Measurements from ENCODE around the gene DIPK1A.
A peak's percentile ranks its signal among the peaks of the same experiment; 100 is the strongest.

DIPK1A gene

DNA sequence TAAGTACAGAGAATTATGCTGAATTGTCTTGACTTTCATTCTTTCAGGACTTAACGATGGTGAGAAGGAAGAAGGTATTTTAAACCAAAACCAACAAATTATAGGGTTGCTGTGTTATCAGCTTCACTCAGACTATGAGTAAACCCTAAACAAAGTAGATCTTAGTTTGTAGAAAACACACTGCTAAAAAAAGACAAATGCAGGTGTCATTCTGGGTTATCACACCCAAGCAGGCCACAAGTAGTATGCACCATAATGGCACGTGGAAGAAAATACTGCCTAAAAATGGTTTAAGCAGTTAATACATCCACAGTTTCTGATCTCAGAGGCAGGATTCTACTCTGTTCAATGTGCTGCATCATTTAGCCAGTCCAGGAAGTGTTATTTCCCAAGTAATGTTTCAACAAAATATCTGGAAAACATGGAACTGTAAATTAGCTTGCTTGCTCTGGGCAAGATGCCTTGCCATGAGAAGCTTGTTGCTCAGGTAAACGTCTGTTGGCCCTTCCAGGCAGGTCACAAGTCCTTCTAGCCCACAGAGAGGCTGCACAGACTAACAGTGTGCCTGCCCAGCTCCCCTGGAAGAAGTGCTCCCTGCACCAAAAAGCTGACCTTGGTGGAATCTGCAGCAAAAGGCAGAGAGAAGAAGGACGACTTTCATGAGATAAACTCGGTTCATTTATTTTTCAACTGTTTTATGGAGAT is 4.1 kb downstream of the DIPK1A start:
- no peak overlapping the region for H3K4me3 ChIP-seq (ENCODE audit: low read depth, low read length)
- no peak for DNase-seq (ENCODE audit: low read depth)

DNA sequence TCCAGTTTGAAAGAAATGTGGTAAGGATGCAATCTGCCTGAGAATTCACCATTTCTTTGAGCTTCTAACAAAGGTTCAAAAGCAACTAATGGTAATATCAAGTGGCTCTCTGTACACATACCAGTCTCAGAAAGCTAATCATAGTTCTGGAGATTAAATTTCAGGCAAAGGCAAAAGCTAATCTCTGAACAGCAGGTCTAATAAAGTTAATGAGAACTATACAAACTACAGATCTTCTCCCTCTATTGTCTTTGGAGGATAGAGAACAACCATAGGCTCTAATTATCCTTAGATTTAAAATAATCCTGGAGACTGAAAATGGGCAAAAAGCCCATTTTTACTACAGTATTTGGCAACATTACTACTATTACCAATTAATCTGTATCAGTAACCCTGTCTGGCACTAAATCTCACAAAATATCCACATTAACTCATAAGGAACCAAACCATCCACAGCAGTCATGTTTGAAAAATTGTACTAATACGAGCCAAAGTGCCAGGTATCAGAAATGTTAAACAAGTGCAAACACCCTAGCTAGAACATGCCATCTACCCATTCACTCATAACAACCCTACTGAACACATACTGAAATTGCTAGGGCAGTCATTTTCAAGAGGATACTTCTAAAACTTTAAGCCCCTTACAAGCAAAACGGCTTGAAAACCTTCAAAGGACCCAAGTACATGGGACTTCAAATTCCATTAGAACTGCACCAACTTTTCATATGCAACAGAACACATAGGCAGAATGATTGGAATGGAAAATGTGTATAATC is 4.8 kb downstream of the DIPK1A start:
- DNase-seq (ENCODE audit: low read depth) = no peak
- no peak overlapping the region for H3K4me3 ChIP-seq (ENCODE audit: low read depth, low read length)

DNA sequence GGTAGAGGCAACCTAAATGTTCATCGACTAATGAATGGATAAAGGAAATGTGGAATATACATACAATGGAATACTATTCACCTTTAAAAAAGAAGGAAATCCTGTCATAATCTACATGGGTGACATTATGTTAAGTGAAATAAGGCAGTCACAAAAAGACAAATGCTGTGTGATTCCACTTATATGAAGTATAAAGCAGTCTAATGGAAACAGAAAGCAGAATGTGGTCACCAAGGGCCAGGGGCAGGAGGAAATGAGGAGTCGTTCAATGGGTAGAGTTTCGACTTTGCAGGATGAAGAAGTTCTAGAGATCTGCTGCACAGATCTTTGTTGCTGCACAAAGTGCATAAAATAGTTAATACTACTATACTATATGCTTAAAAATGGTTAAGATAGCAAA is 7.8 kb downstream of the DIPK1A start:
- no peak overlapping the region for H3K4me3 ChIP-seq (ENCODE audit: low read depth, low read length)
- no peak for DNase-seq (ENCODE audit: low read depth)

DNA sequence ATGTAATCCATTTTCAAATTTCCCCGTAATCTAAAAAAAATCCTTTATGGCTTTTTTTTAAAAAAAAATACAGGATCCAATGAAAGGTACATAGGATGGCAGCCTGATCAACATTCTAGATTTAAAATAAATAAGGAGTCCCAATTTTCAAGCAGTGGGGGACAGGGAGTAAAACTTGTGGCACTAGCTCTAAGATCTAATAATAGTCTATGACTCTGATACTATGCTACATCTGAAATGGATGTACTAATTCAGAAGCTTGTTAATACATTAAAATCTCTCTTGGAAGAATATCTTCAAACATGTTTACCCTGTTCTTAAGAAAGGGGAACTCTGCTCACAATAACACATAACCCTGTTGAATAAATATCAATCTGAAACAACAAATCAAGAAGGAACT is 8.5 kb downstream of the DIPK1A start:
- DNase-seq (ENCODE audit: low read depth) = no peak
- H3K4me3 ChIP-seq (ENCODE audit: low read depth, low read length) = no peak overlapping the region

DNA sequence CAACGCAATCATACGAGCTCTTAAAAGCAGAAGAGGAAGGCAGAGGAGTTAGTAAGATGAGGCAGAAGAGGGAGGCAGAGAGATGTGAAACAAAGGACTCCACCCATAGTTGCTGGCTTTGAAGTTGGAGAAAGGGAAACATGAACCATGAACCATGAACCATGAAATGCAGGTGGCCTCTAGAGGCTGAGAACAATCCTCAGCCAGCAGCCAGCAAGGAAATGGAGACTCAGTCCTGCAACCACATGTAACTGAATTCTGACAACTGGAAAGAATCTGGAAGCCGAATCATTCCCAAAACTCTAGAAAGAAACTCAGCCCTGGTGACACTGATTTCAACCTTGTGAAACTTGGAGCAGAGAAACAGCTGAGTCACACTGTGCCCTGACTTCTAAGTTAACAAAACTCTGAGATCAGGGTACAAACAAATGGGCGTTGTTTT is 10.1 kb downstream of the DIPK1A start:
- no peak for DNase-seq (ENCODE audit: low read depth)
- H3K4me3 ChIP-seq (ENCODE audit: low read depth, low read length) = no peak overlapping the region

DNA sequence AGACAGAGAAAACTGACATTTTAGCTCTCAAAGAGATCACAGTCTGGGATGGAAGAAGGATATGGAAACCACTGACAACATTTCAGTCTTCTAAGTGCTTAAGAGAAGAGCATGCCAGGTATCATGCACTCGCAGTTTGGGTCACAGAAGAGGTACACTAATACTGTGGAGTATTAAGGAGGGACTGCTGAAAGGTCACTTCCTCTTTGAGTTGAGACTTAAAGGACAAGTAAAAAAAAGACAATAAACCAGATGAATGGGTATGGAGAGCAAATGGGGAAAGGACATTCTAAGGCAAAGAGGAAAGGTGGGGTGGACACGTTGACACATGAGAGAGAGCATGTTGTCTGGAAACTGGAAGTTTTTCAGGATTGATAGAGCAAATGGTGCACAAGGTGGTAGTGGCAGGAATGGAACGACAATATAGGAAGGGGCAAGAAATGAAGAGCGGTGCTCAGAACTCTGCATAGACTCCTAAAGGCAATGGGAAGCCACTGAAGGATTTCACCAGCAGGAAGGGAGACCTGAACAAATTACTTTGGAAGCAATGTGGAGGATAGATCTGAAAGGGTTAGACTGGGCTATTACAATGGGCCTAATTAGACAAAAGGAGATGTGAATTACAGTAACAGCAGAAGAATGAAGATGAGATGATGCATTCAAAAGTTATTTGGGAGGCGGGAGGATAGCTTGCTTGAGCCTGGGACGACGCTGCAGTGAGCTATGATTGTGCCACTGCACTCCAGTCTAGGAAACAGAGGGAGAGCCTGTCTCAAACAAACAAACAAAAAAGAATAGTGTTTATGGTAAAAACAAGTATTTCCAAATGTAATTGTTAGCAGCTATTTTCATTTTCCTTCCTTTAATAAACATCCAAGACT is 11.1 kb downstream of the DIPK1A start:
- DNase-seq (ENCODE audit: low read depth) = no peak
- H3K4me3 ChIP-seq (ENCODE audit: low read depth, low read length) = no peak overlapping the region

DNA sequence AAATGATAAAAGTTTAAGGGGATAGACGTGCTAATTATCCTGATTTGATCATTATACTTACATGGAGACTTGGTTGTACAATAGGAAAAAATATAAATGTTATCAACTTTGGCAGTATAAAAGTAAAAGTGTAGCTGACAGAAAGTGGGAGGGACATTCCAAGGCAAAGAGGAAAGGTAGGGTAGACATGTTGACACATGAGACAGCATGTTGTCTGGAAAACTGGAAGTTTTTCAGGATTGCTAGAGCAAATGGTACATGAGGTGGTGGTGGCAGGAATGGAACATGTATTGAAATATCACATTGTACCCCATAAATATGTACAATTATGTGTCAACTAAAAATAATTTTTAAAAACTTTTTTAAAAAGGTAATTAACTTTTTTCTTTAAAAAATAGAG is 13.2 kb downstream of the DIPK1A start:
- no peak for DNase-seq (ENCODE audit: low read depth)
- no peak overlapping the region for H3K4me3 ChIP-seq (ENCODE audit: low read depth, low read length)

DNA sequence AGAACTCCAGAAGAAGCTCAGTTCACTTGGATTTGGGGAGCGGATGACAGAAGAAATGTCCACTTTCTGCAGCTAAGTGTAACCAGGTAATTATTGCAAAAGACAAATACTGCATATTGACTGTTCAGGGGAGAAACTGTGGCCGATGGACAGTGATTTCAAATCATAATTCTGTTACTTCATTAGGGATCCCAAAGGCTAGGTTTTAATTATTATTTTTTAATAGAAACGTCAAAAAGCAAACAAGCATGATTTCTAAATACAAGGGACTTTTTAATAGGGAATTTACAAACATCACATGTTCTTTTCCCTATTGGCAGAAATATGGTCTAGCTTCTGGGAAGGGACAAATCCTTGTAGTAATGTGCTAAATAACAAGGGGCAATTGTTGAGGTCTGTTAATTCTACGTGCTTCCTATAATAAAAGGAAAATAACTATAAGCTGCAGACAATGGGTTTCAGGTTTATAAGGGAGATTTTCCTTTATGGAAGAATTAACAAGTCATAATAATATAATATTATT is 15.5 kb downstream of the DIPK1A start:
- no peak for DNase-seq (ENCODE audit: low read depth)
- H3K4me3 ChIP-seq (ENCODE audit: low read depth, low read length) = no peak overlapping the region

DNA sequence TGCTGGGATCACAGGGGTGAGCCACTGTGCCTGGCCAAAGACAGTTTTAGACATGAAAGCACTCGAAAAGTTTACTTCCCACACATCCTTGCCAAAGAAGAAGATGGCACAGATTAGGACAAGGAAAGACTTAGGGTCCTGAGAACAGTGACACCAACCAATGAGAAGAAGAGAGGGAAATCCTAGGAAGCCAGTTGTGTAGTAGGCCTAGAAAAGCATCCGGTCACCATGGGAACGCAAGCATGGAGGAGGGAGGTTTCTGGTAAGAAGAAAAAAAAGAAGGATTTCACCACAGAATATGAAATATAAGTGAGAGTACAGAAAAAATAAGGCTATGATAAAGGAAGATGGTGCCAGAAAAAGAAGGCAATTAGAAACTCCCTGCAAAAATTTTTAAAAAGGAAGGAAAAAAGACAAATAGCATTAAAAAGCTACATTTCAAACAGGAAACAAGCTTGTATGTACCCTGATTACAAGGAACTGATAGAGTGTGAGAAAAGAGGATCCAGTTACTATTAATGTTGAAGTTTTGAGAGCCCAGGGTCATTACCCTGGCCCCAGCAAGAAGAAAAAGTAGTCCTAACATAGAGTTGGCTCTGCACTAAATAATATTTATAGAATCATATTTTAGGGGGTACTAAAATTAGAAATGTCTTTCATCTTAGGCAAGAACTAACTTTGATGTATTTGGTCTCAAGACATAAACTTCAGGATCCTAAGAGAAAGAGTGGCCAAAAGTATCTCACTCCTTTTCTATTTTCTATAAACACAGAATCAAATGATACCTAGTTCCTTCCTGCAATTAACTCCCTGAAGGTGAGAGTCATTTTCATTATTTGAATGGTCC is 16.1 kb downstream of the DIPK1A start:
- no peak for DNase-seq (ENCODE audit: low read depth)
- no peak overlapping the region for H3K4me3 ChIP-seq (ENCODE audit: low read depth, low read length)

DNA sequence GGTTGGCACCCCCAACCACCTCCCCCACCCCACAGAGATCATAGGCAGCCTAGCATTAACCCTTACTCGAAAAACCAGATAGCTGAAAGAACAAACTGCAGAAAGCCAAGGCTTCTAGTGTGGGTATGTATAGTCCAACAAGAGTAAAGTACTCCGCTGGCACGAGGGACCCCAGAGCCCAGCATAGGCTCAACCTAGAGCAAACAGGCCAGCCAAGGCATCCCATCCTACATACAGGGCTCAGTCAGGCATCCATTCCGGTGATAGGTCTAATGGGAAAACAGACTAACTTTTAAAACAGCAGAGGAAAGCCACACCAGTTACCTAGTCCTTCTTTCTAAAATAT is 17.8 kb downstream of the DIPK1A start:
- H3K4me3 ChIP-seq (ENCODE audit: low read depth, low read length) = no peak overlapping the region
- no peak for DNase-seq (ENCODE audit: low read depth)

DNA sequence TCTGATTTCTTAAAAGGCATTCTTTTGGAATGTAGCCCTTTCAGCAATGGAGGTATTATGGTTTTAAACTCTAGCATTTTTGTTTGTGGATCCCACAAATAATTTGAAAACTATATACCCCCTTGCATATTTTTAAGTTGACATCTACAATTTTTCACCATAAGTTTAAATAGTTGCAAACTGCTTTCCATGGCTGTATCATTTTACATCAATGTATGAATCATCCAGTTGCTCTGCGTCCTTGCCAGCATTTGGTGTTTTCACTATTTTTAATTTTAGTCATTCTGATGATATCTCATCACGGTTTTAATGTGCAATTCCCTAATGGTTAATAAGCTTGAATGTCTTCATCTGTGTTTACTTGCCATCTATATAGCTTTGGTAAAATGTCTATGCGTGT is 20.7 kb downstream of the DIPK1A start:
- no peak overlapping the region for H3K4me3 ChIP-seq (ENCODE audit: low read depth, low read length)
- no peak for DNase-seq (ENCODE audit: low read depth)

DNA sequence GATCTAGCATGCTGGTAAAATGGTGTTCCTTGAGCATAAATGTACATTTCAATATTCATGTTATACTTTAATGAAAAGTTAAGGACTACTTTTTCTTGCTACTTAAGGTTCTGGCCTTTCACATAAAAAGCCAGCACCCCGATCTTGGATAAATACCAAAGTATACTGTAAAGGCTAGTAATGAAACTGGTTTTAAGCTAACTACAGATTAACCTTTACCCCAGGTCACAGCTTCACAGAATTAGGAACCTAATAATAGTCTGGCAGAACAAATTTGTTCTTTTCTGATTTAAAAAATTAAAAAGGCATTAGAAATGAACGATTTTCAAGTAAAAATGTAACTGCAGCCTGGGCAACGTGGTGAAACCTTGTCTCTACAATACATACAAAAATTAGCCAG is 23.5 kb downstream of the DIPK1A start:
- DNase-seq (ENCODE audit: low read depth) = no peak
- H3K4me3 ChIP-seq (ENCODE audit: low read depth, low read length) = no peak overlapping the region

DNA sequence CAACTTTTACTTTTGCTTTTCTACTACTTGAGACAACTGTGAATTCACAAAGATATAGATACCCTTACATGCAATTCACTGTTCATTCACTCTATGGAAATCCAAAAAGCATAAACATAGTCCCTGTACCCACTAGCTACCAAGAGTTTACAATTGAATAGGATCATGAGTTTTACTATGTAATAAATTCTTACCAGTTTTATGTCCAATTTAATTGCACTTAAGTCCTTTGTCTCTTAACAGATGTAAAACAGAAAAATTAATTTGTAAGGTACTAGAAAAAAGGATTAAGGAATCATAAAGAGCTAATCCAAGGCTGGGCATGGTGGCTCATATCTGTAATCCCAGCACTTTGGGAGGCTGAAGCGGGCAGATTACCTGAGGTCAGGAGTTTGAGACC is 24.4 kb downstream of the DIPK1A start:
- H3K4me3 ChIP-seq (ENCODE audit: low read depth, low read length) = no peak overlapping the region
- DNase-seq (ENCODE audit: low read depth) = no peak

DNA sequence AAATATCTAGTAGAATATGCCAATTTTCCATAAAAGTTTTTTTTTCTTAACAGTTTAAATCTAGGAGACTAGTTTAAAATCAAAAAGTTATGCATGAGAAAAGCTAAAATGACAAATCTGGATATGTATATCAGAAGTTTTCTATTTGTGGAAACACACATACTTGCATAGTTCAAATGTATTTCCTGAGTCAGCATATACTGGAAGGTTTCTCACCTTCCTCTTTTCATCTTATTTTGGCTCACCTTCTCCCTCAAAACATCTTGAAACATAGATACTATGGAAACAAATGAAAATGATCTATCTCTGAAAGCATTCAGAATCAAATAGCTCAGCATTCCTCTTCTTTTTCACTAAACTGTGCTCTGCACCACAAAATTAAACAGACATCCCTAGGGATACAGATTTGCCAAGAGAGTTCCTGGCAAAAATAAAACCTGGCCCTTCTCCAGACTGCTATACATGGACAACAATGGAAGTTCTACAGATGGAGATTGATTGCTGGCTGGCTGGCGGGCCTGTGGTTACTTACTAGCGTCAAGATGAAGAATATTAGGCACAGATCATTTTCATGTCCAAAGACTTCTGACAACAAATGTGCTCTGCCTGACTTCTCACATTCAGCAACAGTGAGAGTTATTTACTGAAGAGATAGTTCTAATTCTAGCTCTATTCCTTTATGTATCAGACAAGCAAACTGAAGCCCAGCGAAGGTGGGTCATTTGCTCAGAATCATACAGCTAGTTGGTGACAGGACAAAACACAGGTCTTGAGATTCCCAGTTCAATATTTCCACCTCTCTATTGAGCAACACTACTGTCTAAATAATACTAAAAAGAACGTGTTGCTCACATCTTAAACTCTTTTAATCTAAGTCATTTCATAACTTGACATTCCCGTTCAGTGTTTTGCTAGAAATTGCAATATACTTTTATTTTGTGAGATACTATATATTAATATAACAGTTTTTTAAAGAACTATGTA is 26.6 kb downstream of the DIPK1A start:
- DNase-seq (ENCODE audit: low read depth) = peak; percentile 99
- no peak overlapping the region for H3K4me3 ChIP-seq (ENCODE audit: low read depth, low read length)

DNA sequence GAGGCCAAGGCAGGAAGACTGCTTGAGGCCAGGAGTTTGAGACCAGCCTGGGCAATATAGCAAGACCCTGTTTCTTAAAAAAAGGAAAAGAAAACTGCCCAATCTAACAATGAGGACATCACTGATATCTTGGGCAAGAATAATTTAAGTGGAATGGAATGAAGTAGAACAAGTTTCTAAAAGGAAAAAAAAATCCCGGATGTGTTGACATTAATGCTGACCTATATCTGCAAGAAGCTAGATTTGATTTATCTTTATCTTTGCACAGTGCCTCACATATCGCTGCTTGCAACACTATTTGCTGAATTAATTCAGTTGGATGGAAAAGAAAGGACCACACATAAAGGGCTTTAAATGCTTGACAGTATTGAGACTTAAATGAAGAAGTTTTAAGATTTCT is 27.8 kb downstream of the DIPK1A start:
- DNase-seq (ENCODE audit: low read depth) = no peak
- no peak overlapping the region for H3K4me3 ChIP-seq (ENCODE audit: low read depth, low read length)

DNA sequence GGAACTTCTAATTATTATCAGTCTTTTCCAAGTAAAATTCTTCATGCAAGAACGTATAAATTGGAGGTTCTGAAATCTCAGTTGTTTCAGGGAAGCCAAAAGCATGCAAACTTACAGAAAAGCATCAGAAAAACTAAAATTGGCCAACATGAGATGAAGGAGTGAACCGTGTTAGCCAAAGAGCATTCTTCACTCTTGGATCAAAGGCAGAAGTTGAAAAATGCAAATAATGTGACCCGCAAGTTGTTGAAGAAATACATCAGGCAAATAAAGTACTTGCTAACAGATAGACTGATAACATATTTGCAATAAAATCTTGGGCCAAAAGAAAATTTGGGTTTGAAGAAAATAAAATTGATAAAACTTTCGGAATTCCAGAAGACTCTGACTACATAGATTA is 29.6 kb downstream of the DIPK1A start:
- H3K4me3 ChIP-seq (ENCODE audit: low read depth, low read length) = no peak overlapping the region
- DNase-seq (ENCODE audit: low read depth) = no peak

DNA sequence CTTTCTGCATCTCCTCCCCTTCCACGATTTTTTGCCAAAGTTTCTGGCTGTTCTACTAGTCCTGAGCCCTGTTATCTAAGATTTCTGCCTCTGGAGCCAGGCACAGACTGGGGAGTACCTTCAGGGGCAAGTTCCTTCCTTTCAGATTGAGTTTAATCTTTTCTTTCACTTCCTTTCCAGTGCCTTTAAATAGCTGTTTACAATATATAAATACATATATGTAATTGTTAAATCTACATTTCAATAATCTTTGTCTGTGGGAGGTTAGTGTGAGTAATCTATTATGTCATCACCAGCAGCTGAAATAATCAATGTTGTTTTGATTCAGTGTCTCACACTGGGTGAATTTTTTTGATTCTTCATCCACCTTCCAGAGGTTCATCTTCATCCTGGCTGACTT is 31.8 kb downstream of the DIPK1A start:
- H3K4me3 ChIP-seq (ENCODE audit: low read depth, low read length) = no peak overlapping the region
- DNase-seq (ENCODE audit: low read depth) = no peak

DNA sequence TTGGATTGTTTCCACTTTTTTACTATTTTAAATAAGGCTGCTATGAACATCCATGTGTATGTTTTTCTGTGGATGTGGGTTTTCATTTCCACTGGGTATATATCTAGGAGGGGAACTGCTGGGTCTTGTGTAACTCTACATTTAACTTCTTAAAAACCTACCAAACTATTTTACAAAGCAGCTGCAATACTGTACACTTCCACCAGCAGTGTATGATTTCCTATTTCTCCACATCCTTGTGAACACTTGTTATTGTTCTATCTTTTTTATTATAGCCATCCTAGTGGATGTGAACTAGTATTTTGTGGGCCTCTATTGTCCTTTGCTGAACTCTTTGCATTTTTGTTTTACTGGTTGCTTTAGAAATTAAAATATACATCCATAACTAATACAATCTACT is 33.4 kb downstream of the DIPK1A start:
- no peak overlapping the region for H3K4me3 ChIP-seq (ENCODE audit: low read depth, low read length)
- DNase-seq (ENCODE audit: low read depth) = no peak

Measured in skeletal muscle cell (primary cell).